HepG2 (cell line): ENCODE data around the gene SCGB3A1.

Experiments
- CCDC6 ChIP-seq: sonication (generic); formaldehyde crosslinking; IDR thresholded peaks from 2 replicates; pipeline ENCODE4 v1.8.1; 2022; ENCODE audit warnings: mild to moderate bottlenecking, missing genetic modification reagents, moderate library complexity
- CTCF ChIP-seq: sonication (generic); formaldehyde crosslinking; IDR thresholded peaks from 2 replicates; pipeline ENCODE4 v1.5.0; 2020; ENCODE audit warnings: mild to moderate bottlenecking, missing genetic modification reagents, moderate library complexity
- DZIP1 ChIP-seq: sonication (generic); formaldehyde crosslinking; IDR thresholded peaks from 2 replicates; pipeline ENCODE4 v1.5.0; 2020; ENCODE audit warnings: mild to moderate bottlenecking, missing genetic modification reagents
- EP300 ChIP-seq, 3 experiments: sonication (generic) in 1 of 3; formaldehyde crosslinking in 1 of 3; IDR thresholded peaks; 2 replicates each; pipeline versions ENCODE4 v1.5.1 to v1.6.1; 2011 to 2020; ENCODE audit warnings: low read depth in 2 of 3, low read length in 2 of 3, borderline replicate concordance in 1 of 3, improper control_type of control experiment in 1 of 3, mild to moderate bottlenecking in 1 of 3, missing genetic modification reagents in 1 of 3, moderate library complexity in 1 of 3
- PRPF4 ChIP-seq: fragments of 200-400 bp; formaldehyde crosslinking; IDR thresholded peaks from 2 replicates; pipeline ENCODE4 v1.6.1; 2016; ENCODE audit warnings: low read length, low read depth; ENCODE audit not compliant: poor library complexity, severe bottlenecking
- U2AF2 ChIP-seq: fragments of 200-400 bp; formaldehyde crosslinking; IDR thresholded peaks from 2 replicates; pipeline ENCODE4 v1.6.1; 2017; ENCODE audit warnings: low read depth, mild to moderate bottlenecking, low read length
- ZNF317 ChIP-seq: sonication (generic); formaldehyde crosslinking; IDR thresholded peaks from 2 replicates; pipeline ENCODE4 v1.5.0; 2020; ENCODE audit warnings: mild to moderate bottlenecking, missing genetic modification reagents
- ZNF343 ChIP-seq: sonication (generic); formaldehyde crosslinking; IDR thresholded peaks from 2 replicates; pipeline ENCODE4 v1.4.0; 2020; ENCODE audit warnings: mild to moderate bottlenecking, missing genetic modification reagents

GRCh38 chr5:180599590-180599914 is 8.3 kb upstream of the SCGB3A1 start:
- TF ChIP-seq U2AF2 (no peak), PRPF4 (no peak), ZNF343 (CRISPR knock-in tag) (no peak), CCDC6 (CRISPR knock-in tag) (no peak), EP300 (IDR thresholded peaks at IDR 0.05; ENCODE audit: low read depth in 2 of 2, low read length in 2 of 2) (no peak), EP300 (CRISPR knock-in tag; IDR thresholded peaks at IDR 0.05; ENCODE audit: borderline replicate concordance) (no peak), DZIP1 (CRISPR knock-in tag) (no peak), CTCF (CRISPR knock-in tag) (no peak), ZNF317 (no peak)
